Neural progenitor cell (in vitro differentiated cells): ENCODE results near the gene CSAD.

Source experiments
- EZH2 ChIP-seq: fragments of 200-600 bp; sonication (generic); IDR thresholded peaks from 2 replicates; pipeline ENCODE4 v1.6.1; 2017; ENCODE audit warnings: antibody characterized with exemption, mild to moderate bottlenecking, moderate library complexity
- TF ChIP-seq, protein P1 (sequence below): fragments of 200-600 bp; sonication (generic); IDR thresholded peaks from 2 replicates; pipeline ENCODE4 v1.5.1; 2017; ENCODE audit warnings: antibody characterized with exemption, mild to moderate bottlenecking

DNA sequence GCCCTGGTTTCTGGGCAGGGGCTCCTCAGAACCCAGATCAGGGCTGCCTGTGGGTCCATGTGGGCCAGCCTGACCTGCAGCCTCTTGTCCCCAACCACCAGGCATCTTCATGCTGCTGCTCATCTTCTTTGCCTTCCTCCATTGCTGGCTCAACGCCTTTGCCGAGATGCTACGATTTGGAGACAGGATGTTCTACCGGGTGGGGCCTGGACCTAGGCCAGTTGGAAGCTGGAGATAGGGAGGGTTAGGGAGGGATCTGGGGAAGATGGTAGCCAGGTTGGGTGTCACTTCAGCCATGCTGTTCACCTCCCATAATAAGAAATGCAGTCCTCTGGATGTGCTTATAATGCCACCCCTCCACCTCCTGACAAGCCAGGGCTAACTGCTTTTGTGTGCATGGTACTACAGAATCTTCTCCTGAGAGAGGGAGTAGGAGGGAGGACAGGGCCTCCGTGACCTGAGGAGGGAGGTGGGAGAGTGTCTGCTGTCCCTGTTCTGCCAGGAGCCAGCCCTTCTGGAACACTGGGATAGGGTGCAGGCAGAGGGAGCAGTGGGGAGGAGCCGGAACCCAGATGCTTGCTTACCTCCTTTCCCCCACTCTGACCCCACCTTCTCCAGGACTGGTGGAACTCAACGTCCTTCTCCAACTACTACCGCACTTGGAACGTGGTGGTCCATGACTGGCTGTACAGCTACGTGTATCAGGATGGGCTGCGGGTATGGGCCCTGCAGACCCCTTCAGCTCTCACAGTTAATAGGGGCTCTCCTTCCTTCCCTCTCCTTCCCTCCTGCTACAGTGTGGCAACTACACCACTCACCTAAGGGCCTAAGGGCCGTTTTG lies 59.8 kb downstream of the CSAD start:
- TF ChIP-seq, protein P1, sequence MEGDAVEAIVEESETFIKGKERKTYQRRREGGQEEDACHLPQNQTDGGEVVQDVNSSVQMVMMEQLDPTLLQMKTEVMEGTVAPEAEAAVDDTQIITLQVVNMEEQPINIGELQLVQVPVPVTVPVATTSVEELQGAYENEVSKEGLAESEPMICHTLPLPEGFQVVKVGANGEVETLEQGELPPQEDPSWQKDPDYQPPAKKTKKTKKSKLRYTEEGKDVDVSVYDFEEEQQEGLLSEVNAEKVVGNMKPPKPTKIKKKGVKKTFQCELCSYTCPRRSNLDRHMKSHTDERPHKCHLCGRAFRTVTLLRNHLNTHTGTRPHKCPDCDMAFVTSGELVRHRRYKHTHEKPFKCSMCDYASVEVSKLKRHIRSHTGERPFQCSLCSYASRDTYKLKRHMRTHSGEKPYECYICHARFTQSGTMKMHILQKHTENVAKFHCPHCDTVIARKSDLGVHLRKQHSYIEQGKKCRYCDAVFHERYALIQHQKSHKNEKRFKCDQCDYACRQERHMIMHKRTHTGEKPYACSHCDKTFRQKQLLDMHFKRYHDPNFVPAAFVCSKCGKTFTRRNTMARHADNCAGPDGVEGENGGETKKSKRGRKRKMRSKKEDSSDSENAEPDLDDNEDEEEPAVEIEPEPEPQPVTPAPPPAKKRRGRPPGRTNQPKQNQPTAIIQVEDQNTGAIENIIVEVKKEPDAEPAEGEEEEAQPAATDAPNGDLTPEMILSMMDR = no peak
- TF ChIP-seq EZH2 = no peak
